ENCODE results near the gene SHISAL1. TPM values are rescaled to one million over a fixed set of nuclear protein-coding genes. Genes with fewer than 3 reads are reported as not detected.

Gene SHISAL1
- total and polyA plus RNA-seq, 11 donors: 0.32 to 1.5 (median 0.85) TPM

- ATAC-seq: no peak
- H3K9me3 ChIP-seq: peaks cover 0 to 23% (median 9%) of the 10 kb centered on the region in 12 donors
- no peaks in the 10 kb centered on the region for H3K36me3 ChIP-seq
- no peak overlapping the region for H3K27ac ChIP-seq
- H3K27me3 ChIP-seq: no peaks in the 10 kb centered on the region
- WGBS, 4 donors: 92 to 99% (median 95%) methylated on average over 10 of the region's 10 CpGs
- intact Hi-C loops (cut with DNase I): no loop called here
- no peak overlapping the region for H3K4me3 ChIP-seq
- TF ChIP-seq CTCF (IDR thresholded peaks at IDR 0.05) (no peak), POLR2A (IDR thresholded peaks at IDR 0.05) (no peak)
- no peak for DNase-seq
- H3K4me1 ChIP-seq: no peaks in the 10 kb centered on the region
These were observed 63.8 kb downstream of the SHISAL1 start for GRCh38 chr22:44248926-44249325.

GRCh38 chr22:44247923-44248892, 64.5 kb downstream of the SHISAL1 start:
- WGBS, 4 donors: 91 to 94% (median 92%) methylated on average over 22 to 25 of the region's 25 CpGs
- H3K36me3 ChIP-seq: no peaks in the 10 kb centered on the region
- H3K4me1 ChIP-seq: no peaks in the 10 kb centered on the region
- peaks cover 0 to 23% (median 9%) of the 10 kb centered on the region in 12 donors for H3K9me3 ChIP-seq
- no peak for DNase-seq
- no peak overlapping the region for H3K27ac ChIP-seq
- ATAC-seq: no peak
- TF ChIP-seq POLR2A (IDR thresholded peaks at IDR 0.05): no peak
- no peak for TF ChIP-seq CTCF (IDR thresholded peaks at IDR 0.05)
- intact Hi-C loops (cut with DNase I): no loop called here
- H3K4me3 ChIP-seq: no peak overlapping the region
- no peaks in the 10 kb centered on the region for H3K27me3 ChIP-seq

GRCh38 chr22:44247346-44247745, 65.4 kb downstream of the SHISAL1 start:
- ATAC-seq (no peak), DNase-seq (no peak)
- peaks cover 0 to 23% (median 9%) of the 10 kb centered on the region in 12 donors for H3K9me3 ChIP-seq
- peaks cover 0 to 4% (median 0%) of the 10 kb centered on the region in 9 donors for H3K27me3 ChIP-seq
- H3K4me3 ChIP-seq: no peak overlapping the region
- no peaks in the 10 kb centered on the region for H3K4me1 ChIP-seq
- intact Hi-C loops (cut with DNase I): no loop called here
- no peak overlapping the region for H3K27ac ChIP-seq
- TF ChIP-seq CTCF (IDR thresholded peaks at IDR 0.05) (no peak), POLR2A (IDR thresholded peaks at IDR 0.05) (no peak)
- no peaks in the 10 kb centered on the region for H3K36me3 ChIP-seq
- WGBS, 4 donors: 80 to 91% (median 86%) methylated on average over 1 to 5 of the region's 5 CpGs

GRCh38 chr22:44246615-44247326, 66.0 kb downstream of the SHISAL1 start:
- no peak for ATAC-seq
- H3K27ac ChIP-seq: no peak overlapping the region
- TF ChIP-seq CTCF (IDR thresholded peaks at IDR 0.05) (no peak), POLR2A (IDR thresholded peaks at IDR 0.05) (no peak)
- no peak for DNase-seq
- WGBS, 4 donors: 75 to 87% (median 85%) methylated on average over 3 to 8 of the region's 8 CpGs
- H3K27me3 ChIP-seq: peaks cover 0 to 4% (median 0%) of the 10 kb centered on the region in 9 donors
- H3K4me3 ChIP-seq: no peak overlapping the region
- intact Hi-C loops (cut with DNase I): no loop called here
- H3K4me1 ChIP-seq: no peaks in the 10 kb centered on the region
- peaks cover 0 to 23% (median 9%) of the 10 kb centered on the region in 12 donors for H3K9me3 ChIP-seq
- H3K36me3 ChIP-seq: no peaks in the 10 kb centered on the region
